ENCODE data around the gene ULK1. TPM values are rescaled to one million over a fixed set of nuclear protein-coding genes. Genes with fewer than 3 reads are reported as not detected.

Gene ULK1
- polyA plus RNA-seq, 1 donor from 2014 or later, result 19.0 TPM

GRCh38 chr12:131894981-131895639 is 688 bp downstream of the ULK1 start:
- TF ChIP-seq TAF1 (IDR thresholded peaks at IDR 0.05; ENCODE audit: low read depth) (peak; percentile 1), EZH2 (IDR thresholded peaks at IDR 0.05; ENCODE audit: borderline replicate concordance, insufficient read depth, low read length, poor library complexity, severe bottlenecking) (no peak)
- Histone ChIP-seq H3K79me2 (replicated peaks; ENCODE audit: insufficient read depth, low read length) (peaks cover 43% of the 10 kb centered on the region), H3K27ac (ENCODE audit: low read length) (no peak overlapping the region), H3K4me2 (ENCODE audit: low read length) (peak overlapping the region; percentile 95), H3K9ac (ENCODE audit: low read length) (peak overlapping the region; percentile 77), H3K36me3 (ENCODE audit: insufficient read depth, low read length) (no peaks in the 10 kb centered on the region), H3K9me2 (ENCODE audit: insufficient read depth, low read length) (no peaks in the 10 kb centered on the region), H3F3A (ENCODE audit: insufficient read depth, low read length, poor library complexity, severe bottlenecking) (no peaks in the 10 kb centered on the region), H2AFZ (ENCODE audit: low read depth, low read length) (no peak overlapping the region), H3K27me3 (ENCODE audit: insufficient read depth, low read depth, low read length) (no peaks in the 10 kb centered on the region), H3K9me3 (ENCODE audit: low read length) (no peaks in the 10 kb centered on the region), H4K20me1 (ENCODE audit: insufficient read depth) (peaks cover 14% of the 10 kb centered on the region), H3K4me3 (ENCODE audit: low read length) (peak overlapping the region; percentile 94)

DNA sequence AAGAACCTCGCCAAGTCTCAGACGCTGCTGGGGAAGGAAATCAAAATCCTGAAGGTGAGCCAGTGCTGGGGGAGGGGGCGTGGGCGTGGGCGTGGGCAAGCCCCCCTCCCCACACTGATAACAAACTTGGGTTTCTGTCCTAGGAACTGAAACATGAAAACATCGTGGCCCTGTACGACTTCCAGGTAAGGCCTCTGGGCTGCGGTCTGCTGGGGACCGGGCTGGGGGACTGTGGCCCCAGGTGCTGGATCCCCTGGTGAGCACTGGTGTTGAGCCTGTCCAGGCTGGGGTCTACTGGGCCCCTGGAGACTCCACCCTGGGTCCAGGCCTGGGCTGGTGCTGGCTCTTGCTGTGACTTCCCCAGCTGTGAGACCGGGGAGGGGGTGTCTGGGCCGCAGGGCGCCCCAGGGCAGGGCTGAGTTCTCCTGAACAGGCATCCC is 1.2 kb downstream of the ULK1 start:
- H3K36me3 ChIP-seq (ENCODE audit: insufficient read depth, low read length), result no peaks in the 10 kb centered on the region
- peak overlapping the region; percentile 77 for H3K9ac ChIP-seq (ENCODE audit: low read length)
- H3K27me3 ChIP-seq (ENCODE audit: insufficient read depth, low read depth, low read length), result no peaks in the 10 kb centered on the region
- peaks cover 48% of the 10 kb centered on the region for H3K79me2 ChIP-seq (replicated peaks; ENCODE audit: insufficient read depth, low read length)
- H3K9me3 ChIP-seq (ENCODE audit: low read length), result no peaks in the 10 kb centered on the region
- peaks cover 14% of the 10 kb centered on the region for H4K20me1 ChIP-seq (ENCODE audit: insufficient read depth)
- peak overlapping the region; percentile 95 for H3K4me2 ChIP-seq (ENCODE audit: low read length)
- no peak overlapping the region for H3K27ac ChIP-seq (ENCODE audit: low read length)
- H3F3A ChIP-seq (ENCODE audit: insufficient read depth, low read length, poor library complexity, severe bottlenecking), result no peaks in the 10 kb centered on the region
- H3K9me2 ChIP-seq (ENCODE audit: insufficient read depth, low read length), result no peaks in the 10 kb centered on the region
- TF ChIP-seq TAF1 (IDR thresholded peaks at IDR 0.05; ENCODE audit: low read depth) (no peak), POLR2AphosphoS5 (IDR thresholded peaks at IDR 0.05) (no peak), MXI1 (conservative IDR thresholded peaks at IDR 0.05; ENCODE audit: poor library complexity, severe bottlenecking) (no peak), EZH2 (IDR thresholded peaks at IDR 0.05; ENCODE audit: borderline replicate concordance, insufficient read depth, low read length, poor library complexity, severe bottlenecking) (no peak), EP300 (conservative IDR thresholded peaks at IDR 0.05; ENCODE audit: poor library complexity, severe bottlenecking) (no peak), RAD21 (conservative IDR thresholded peaks at IDR 0.05) (no peak), SMC3 (conservative IDR thresholded peaks at IDR 0.05; ENCODE audit: poor library complexity) (no peak), REST (IDR thresholded peaks at IDR 0.05; ENCODE audit: borderline replicate concordance) (no peak)
- TF ChIP-seq, protein P1, sequence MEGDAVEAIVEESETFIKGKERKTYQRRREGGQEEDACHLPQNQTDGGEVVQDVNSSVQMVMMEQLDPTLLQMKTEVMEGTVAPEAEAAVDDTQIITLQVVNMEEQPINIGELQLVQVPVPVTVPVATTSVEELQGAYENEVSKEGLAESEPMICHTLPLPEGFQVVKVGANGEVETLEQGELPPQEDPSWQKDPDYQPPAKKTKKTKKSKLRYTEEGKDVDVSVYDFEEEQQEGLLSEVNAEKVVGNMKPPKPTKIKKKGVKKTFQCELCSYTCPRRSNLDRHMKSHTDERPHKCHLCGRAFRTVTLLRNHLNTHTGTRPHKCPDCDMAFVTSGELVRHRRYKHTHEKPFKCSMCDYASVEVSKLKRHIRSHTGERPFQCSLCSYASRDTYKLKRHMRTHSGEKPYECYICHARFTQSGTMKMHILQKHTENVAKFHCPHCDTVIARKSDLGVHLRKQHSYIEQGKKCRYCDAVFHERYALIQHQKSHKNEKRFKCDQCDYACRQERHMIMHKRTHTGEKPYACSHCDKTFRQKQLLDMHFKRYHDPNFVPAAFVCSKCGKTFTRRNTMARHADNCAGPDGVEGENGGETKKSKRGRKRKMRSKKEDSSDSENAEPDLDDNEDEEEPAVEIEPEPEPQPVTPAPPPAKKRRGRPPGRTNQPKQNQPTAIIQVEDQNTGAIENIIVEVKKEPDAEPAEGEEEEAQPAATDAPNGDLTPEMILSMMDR (IDR thresholded peaks at IDR 0.05; ENCODE audit: poor library complexity, severe bottlenecking), result no peak
- H2AFZ ChIP-seq (ENCODE audit: low read depth, low read length), result no peak overlapping the region
- H3K4me3 ChIP-seq (ENCODE audit: low read length), result peak overlapping the region; percentile 94
